Fibroblast of peridontal ligament (primary cell): ENCODE measurements around the gene THRAP3.

Source experiments
- DNase-seq: peaks from one replicate; pipeline ENCODE4 v3.0.0-alpha.2; 2010; ENCODE audit errors: extremely low read depth

THRAP3 gene

DNA sequence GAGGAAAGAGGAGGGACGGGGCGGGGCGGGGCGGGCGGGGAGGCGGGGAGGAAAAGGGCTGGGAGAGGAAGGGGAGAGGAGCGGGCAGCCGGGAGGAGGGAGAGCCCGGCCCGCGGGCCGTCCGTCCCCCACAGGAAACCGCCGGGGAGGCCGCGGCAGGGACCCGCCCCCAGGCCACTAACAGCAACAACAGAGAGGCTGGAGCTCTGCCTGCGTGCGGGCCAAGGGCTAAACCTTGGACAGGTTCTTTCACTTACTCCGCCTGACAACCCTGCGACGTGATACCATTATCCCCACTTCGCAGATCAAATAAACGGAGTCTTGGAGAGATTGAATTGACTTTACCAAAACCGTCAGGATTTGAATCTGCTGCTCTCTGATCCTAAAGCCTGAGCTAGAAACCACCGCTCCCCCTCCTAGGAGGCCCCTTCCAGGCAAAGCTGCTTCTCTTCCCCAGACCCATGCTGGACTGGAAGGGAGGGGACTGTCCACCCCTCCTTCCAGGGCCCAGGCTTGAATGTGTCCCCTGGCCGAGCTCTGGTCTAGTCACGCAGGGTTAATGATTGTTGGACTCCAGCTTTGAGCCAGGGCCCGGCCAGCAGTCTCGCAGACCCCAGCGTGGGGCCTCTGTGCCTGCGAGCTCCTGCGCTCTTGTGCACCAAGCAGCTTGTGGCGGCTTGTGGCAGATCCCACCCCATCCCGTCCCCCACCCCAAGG is 99.6 kb downstream of the THRAP3 start, which contains the start of gene EVA1B:
TSS of gene EVA1B (minus strand) at position 10 of the 717 bp plus-strand sequence. CDS start 608 bp downstream, outside the sequence.
- DNase-seq, result peak; percentile 63

DNA sequence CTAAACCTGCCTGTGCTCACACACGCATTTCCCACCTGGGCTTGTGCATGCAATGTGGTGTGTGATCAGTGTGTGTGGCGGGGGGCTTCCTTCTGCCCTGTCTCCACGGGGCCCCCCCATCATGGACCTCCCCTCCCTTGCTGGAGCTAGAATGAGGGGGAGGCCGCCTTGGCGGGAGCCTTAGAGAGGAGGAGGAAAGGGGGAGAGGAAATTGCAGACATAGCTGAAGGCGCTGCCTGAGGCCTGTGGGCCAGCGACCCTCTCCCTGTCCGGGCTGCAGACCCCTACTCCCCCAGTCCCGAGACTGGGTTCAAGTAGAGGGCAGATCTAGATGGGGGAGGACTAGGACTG is 100.1 kb downstream of the THRAP3 start:
- DNase-seq, result no peak

DNA sequence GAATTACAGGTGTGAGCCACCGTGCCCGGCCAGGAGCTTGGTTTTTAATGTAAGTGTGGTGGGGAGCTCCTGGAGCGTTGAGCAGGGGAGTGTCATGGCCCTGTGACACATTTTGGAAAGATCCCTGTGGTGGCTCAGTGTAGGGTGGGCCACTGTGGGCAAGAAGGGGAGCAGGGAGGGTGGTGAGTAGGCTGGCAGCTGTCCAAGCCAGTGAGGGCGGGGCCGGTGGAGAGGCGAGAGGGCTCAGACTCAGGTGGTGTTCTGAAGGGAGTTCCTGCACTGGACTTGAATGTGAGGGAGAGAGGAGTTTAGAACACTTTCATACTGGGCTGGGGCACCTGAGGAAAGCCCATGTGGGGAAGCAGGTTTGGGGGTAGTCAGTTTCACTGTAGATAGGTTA is 102.3 kb downstream of the THRAP3 start:
- DNase-seq, result no peak

DNA sequence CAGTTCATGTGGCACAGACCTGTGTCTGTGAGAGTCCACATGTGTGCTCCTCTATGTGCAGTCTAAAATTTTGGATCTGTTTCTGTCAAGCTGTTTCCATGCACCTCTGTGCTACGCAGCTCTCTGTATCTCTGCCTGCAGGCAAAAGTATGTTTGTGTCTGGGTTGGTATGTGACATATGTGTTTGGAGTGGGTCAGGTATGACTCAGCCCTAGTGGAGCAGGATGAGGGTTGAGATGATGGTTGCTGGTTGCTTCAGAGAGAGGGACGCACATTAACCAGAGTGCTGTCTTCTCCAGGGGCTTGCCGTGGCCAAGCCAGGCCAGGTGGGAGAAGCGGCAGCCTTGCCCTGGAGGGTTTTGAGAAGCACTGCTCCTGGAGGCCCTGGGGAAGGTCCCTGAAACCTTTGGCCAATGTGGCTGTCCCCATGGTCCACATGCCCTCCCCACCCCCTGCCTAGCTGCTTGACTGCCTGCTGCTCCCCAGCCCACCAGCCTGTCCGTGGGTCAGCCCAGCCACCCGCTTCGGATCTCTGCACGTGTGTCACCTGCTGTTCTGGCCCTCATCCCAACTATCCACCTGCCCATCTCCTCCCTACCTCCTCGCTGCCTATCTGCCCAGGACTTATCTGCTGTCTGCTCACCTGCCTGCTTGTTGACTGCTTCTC is 103.3 kb downstream of the THRAP3 start:
- DNase-seq, result peak; percentile 36

DNA sequence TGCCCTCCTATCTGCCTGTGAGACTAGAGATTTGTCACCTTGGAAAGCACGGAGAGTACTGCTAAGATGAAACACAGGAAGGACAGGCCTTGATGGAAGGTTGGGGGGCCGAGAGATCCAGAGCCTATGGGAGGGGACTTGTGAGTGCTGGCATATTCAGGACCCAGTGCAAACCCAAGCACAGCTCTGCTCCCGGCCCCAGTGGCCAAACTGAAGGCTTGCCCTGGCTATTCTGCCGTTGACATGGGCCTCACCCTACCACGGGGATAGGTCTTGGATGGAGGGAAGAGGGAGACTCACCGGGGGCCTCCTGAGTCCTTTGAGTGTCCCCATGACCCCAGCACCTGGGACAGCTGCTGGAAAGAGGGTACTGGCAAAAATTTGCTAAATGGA is 103.8 kb downstream of the THRAP3 start:
- no peak for DNase-seq

DNA sequence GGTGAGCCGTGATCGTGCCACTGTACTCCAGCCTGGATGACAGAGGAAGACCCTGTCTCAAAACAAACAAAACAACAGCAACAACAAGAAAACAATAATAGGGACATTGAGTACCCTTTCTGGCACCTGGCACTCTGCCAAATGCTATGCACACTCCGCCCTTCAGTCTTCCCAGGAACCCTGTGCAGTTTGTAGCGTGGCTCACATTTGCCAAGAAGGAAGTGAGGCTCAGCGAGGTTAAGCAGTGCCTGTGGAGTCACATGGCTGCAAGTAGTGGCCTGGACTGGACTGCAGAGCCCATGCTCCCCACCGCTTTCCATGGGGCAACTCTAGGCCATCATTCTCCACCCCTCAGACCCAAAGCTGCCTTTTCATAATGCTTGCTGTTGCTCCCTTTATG is 104.5 kb downstream of the THRAP3 start:
- no peak for DNase-seq

DNA sequence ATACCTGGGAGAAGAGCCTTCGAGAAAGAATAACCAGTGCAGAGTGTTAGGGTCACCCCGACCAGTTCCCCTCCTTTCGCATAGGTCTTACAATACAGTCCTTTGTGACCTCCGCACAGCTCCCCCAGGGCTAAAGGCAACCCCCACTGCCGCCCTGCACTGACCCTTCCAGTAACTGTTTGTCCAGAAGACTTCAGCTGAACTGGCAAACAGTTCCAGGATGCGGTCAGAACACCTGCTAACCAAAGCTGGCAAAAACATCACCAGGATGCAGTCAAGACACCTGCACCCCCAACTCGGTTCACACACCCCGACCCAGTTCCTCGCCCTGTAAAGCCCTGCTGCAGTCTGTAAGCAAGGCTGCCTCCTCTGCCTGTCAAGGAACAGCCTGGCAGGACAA is 105.6 kb downstream of the THRAP3 start:
- no peak for DNase-seq

DNA sequence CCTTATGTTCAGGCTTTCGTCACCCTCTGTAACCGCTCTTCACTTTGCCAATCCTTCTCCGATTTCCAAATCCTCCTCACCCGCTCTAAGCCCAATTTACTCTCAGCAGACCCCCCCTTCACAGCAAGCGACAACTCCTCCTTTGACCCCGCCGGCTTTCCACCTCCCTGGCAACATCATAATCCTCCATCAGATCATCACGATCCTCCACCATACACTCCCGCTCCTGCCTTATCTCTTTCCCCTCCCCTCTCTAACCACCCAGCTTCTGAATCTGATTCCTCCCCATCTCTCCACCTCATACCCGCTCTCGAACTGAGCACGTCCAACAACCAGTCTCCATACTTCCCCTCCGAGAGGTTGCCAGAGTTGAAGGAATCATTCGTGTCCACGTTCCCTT is 106.7 kb downstream of the THRAP3 start:
- peak; percentile 46 for DNase-seq

DNA sequence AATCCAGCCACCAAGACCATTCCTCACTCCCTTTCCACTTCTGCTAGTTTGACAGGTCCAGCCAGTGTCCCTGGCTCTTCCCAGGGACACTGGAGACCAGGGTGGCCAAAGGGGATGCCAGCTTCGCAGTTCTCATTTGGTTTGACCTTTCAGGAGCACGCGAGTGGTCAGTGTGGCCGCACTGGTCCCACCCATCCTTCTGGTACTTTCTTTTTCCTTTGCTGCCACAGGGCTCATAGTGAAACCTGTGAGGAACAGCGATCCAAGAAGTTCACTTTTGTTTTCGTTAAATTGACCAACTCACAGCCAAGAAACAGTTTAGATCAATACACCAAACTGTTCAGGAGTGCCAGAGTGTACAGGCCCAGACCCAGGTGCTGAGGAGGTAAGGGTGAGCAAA is 113.6 kb downstream of the THRAP3 start:
- DNase-seq, result no peak

DNA sequence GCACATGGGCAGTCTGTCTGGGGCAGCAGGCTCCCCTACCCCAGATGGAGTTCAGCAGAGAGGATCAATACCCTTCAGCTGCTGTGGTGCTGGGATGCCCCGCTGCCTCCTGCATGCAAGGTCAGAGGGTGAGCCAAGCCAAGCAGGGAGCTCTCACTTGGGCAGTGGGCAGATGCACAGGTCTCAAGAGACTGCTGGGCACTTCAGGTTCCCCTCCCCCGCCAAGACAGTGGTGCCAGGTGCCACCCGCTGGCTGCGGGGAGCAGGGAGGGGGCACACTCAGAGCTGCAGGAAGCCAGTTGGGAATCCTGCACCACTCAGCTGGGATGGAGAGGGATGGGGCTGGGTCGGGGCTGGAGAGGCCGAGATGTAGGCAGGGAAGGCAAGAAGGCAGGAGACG is 115.0 kb downstream of the THRAP3 start:
- DNase-seq, result no peak

DNA sequence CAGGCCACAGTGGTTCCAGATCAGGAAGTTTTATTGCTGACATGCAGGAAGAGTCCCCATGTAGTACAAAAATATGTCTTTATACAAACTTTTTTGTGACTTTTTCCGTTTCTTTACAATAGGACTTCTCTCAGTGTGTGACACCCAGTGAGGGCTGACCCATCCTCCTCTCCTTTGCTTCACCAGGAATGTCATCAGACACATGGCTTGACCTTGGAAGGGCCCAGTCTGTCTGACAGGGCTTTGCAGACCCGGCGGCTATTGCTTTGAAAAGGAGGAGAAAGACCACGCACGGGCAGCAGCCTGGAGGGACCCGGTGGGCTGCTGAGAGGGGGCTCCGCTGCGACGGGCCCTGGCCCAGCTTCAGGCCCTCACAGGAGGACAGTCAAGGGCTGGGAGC is 115.4 kb downstream of the THRAP3 start:
- DNase-seq, result no peak

DNA sequence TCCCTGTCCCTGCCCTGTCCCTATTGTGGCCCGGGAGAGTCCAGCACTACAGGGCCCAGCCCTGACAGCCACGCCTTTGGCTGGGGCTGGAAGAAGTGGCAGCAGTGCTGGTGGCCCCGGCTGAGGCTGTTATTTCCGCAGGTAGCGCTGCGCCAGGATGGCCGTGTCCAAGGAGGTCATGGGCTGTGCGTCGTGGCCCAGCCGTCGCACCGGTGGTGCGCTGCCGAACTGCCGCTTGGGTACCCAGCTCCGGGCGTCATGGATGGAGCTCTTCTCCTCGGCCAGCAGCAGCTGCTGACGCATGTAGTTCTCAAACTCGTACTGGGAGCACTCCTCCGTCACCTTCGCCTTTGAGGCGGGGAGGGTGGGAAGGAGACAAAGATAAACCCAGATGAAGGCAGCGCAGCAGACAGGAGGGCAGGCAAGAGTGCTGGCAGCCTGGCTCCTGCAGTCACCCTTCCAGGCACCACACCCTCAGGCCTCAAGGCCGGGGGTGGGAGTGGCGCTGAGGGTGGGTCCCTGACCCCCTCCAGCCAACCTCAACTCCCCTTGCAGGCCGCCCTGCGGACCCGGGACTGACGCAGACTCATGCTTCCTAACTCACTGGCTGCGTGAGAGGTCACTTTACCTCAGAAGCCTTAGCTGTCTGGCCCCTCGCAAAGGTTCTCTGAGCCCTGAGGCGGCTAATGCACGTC is 117.5 kb downstream of the THRAP3 start:
- no peak for DNase-seq

DNA sequence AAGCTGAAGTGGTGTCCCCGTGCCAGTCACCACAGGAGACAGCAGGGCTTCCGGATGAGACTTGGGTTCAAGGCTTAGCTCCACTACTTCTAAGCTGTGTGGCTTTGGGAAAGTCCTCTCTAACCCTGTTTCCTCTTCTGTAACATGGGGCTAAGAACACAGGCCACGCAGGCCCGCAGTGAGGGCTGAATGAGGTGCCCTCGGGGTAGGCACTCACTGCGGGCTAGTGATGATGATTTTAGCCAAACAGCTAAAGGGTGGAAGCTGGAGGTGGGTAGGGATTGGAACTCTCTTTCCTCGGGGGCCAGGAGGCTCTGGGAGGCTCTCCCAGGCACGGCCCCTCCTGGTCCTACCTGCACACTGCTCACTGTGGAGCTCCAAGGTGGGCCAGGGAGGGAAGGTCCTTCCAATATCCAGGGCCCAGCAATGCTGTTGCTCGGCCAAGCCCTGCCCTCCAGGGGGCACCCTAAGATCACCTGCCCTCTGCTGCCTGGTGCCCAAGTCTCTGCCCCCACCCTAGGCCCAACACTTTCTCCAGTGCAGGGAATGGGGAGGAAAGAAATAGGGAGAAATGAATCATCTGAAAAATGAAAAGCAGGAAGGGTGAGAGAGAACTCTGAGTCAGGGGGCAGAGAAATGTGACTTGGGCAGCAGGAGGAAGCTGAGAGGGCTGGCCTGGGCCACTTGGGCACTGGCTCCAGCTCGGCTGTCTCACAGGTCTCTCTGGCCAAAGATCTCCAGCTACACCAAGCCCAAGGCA is 118.4 kb downstream of the THRAP3 start:
- DNase-seq, result peak; percentile 67

DNA sequence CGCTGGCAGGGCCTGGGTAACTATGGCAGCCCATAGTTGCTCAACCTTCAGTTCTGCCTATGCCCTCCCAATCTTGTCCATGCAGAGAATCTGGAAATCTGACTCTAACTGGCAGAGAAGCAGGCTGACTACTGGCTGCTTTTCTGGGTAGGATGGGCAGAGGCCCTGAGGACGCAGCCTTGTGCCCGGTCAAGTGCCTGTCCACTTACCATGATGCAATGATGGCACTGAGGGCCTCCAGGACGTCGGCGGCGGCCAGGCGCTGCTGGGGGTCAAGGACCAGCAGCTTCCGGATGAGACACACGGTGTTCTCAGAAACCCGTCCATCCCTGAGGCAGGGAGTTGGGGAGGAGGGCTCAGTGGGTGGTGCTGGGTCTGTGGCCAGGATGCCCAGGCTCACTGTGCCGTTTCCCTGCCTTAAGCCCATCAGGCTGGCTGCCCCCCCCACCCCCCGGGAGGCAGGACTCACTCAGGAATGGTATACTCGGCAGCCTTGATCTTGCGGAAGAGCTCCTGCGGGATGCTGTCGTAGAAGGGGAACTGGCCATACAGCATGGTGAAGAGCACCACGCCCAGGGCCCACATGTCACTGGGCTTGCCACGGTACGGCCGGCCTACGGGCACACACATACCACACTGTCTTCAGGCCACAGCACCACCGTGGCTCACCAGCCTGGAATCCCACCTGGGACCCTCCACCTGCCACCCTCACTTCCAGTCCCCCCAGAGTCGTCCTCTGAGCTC is 119.6 kb downstream of the THRAP3 start:
- DNase-seq, result no peak

DNA sequence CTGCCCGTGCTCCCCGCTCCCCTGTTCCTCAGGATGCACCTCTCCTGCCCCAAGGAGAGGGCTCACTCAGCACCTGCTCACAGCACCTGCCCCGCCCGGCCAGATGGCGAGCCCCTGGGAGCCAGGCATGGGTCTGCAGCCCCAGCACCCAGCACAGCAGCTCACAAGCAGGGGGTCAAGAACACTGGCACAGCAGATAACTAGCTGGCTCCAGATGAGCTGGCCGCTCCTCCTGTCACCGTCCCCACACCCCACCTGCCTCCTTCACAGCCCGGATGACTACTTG is 120.1 kb downstream of the THRAP3 start:
- DNase-seq, result no peak

DNA sequence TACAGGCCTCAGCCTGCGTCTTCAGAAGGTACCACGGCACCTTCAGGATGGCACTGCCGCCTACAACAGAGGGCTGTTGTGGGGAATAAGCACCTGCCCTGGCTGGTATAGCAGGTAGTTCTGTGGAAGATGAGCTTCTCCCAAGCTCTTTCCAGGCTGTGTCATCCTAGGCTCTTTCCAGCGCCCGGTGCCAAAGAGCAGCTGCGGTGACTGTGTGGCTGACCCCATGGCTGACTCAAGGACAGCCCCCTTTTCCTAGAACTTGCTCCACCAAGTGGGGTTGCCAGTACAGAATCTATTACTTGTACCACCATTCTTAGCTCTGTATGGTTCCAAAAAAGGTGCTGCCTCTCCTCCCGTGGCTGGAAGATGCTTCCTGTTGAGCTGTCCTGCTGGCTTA is 121.1 kb downstream of the THRAP3 start:
- no peak for DNase-seq

DNA sequence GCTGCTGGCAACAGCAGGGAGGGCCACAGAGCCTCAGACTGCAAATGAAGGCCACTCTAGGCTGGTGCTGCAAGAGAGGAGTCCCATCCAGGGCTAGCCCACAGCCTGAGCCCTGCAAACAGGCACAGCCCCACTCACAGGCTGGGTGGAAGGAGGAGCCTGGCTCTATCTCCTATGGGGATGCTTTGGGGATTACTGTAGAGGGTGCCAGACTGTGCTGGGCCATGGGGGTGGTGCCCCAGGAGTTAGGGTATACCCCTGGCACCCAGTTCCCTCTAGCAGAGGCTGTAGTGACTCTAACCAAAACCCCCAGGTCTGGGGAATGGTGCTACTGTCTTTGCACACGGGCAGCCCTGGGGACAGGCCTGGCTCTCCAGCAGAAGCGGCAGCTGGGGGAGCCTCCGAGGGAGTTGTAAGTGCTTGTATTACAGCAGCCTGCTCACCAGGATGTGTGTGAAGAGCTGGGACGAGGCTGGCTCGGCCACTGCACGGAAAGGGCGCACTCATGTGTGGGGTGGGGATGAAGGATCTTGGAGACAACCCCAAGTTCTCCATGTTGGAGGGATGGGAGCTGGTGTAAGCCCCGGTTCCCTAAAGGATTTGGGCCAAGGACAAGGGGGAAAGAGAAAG is 122.6 kb downstream of the THRAP3 start:
- no peak for DNase-seq

DNA sequence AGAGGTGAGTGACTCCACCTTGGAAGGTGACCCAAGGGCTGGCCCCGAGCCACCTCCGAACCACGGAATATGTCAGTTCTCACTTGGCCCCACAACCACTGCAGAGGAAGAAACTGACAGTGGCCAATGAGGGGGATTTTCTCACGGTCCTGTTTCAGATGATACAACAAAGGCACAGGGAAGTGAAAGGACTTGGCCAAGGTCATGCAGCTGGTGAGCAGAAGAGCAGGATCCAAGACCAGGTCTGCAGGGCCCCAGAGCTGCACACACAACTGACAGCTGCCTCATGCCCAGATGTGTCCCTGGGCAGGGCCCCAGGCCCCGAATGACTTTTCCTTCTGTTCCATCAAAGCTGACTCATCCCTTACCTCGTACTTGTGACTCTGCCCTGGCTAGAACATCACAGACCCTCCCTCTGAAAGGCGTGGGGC is 125.0 kb downstream of the THRAP3 start:
- DNase-seq, result no peak

DNA sequence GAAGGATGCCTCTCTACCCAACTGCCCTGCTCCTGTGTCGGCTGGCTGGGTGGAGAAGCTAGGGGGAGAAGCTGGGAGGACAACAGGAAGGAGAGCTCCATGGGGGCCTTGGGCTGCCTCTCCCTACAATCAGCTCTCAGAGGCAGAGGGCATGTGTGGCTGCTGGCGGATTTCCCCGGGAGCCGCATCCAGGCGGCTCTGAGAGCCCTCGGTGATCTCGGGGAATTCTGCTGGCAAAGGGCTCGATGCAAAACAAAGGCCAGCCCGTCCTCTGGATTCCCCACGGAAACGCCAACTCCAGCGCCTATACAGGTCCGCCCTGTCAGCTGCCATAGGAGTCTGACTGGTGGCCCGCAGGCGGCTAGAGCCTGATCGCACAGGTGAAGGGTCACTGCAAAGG is 125.6 kb downstream of the THRAP3 start:
- DNase-seq, result no peak

DNA sequence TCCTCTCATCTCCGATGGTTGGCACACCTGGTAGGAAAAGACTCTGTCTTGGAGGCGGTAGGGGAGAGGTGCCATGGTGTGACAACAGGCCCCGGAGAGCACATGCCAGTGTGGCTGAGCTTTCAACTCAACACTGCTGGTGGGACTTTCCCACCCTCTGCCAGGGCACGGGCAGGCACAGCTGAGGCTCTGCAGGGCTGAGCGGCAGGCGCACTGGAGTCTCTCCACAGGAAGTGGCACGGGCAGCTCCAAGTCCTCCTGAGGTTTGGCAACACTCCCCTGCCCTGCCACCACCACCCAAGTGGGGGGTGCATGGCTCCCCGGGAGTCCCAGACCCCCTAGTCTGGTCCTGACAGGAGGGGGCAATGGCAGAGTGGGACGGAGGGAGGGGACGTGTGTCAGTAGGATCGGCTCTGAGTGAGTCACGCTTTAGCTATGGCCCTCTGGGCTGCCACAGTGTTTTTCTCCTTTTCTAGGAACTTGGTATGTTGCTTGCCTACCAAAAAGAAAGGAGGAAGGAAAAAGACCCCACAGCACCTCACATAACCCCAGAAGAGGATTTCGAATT is 126.5 kb downstream of the THRAP3 start:
- peak; percentile 75 for DNase-seq
